Superior temporal gyrus (tissue), 1 donor: ENCODE measurements around the gene PNPLA6.
A peak's percentile ranks its signal among the peaks of the same experiment; 100 is the strongest.

ENCODE experiments used
- DNase-seq: peaks from one replicate; pipeline ENCODE4 v3.0.0-alpha.2; 2016; ENCODE audit errors: extremely low spot score

Gene PNPLA6

DNA sequence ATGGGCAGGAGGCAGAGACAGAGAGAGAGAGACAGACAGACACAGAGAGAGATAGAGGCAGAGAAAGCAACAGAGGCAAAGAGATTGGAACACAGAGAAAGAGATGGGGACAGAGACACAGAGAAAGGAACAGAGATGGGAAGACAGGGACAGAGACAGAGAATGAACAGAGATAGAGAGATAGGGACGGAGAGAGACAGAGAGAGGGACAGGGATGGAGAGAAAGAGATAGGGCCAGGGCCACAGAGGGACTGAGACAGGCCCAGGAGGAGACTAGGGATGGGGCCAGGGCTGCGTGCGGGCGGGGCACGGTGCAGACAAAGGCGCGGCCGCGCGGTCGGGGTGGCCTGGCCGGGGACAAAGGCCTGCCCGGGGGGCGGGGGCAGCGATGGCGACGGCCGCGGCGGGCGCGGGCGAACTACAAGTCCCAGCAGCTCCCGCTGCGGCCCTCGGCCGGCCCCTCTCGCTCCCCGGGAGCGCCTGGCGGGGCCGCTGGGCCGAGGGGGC lies 19.8 kb upstream of the PNPLA6 start, which contains the start of gene ZNF358:
TSS of gene ZNF358 (plus strand) at position 459 of the 507 bp plus-strand sequence. CDS start 3,140 bp downstream, outside the sequence.
- DNase-seq: peak; percentile 77

GRCh38 chr19:7516333-7516732 lies 19.2 kb upstream of the PNPLA6 start:
- DNase-seq: no peak

- no peak for DNase-seq
Observed at GRCh38 chr19:7516878-7517277, 18.6 kb upstream of the PNPLA6 start.

GRCh38 chr19:7519361-7520130 lies 16.0 kb upstream of the PNPLA6 start:
- no peak for DNase-seq

- DNase-seq: no peak
Observed at GRCh38 chr19:7520131-7521051, 15.1 kb upstream of the PNPLA6 start.

- no peak for DNase-seq
Observed at GRCh38 chr19:7521551-7522071, 13.9 kb upstream of the PNPLA6 start.

DNA sequence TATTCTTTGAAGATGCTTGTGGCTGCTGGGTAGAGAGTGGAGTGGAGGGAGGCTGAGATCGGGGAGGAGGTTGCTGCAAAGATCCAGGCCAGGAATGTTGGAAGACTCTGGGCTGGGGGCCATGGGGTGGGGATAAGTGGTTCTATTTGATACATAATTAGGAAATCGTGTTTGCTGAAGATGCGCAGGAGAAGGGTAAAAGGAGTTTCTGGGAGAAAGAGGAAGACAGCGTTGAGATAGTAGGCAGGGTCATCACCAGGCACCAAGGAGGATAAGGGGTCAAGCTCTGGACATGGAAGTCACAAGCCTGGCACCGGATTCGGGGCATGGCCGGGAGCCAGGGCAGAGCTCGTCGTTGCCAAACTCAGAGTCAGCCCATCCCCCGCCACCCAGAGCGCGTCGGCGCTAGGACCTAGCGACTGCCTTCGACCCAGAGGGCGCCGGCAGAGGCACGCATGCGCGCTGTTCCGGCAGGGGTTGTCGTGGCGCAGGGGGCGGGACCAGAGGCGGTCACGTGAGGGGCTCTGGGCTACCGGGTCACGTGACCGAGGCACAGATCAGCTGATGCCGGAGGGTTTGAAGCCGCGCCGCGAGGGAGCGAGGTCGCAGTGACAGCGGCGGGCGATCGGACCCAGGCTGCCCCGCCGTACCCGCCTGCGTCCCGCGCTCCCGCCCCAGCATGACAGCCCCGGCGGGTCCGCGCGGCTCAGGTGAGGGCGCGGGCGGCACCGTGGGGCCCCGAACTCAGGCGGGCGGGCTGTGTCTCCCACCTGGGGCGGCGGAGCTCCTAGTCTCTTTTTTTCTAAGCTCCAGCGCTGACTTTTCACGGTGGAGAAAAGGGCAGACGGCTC lies 13.2 kb upstream of the PNPLA6 start, which contains the start of gene MCOLN1:
TSS of gene MCOLN1 (plus strand) at position 553 of the 851 bp plus-strand sequence. CDS start at position 680, 127 bp downstream.
- DNase-seq: peak; percentile 99

DNA sequence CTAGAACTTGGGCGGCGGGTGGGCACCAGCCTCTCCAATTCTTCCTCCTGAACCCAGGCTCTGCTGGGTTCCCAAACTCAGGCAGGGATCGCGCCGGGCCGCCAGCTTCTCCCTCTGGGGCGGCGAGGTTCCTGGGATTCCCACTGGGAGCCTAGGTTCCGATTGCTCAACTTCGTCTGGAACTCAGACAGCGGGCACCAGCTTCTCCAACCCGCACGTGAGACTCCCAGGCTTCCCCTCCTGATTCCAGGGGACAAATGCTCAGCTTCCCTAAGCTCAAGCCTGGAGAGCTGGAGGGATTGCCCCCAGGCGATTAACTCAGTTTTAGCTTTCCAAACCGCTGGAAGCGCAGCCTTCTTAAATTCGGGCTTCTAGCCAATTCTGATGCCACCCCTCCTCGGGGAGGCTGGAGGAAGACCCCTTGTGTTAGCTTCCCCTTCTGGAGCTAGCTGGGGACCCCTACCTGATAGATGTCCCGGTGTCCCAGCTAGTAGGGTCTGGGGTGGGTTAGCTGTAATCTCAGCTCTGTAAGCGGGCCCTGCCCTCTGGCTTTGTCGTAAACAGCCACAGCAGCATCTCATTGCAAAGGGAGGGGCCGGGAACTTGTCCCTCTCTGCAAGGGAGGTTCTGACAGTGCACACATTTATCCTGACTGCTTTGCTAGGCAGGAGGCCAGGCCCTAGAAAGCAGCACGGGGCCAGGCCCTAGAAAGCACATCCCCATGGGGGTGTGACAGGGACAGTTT lies 12.4 kb upstream of the PNPLA6 start:
- no peak for DNase-seq

DNA sequence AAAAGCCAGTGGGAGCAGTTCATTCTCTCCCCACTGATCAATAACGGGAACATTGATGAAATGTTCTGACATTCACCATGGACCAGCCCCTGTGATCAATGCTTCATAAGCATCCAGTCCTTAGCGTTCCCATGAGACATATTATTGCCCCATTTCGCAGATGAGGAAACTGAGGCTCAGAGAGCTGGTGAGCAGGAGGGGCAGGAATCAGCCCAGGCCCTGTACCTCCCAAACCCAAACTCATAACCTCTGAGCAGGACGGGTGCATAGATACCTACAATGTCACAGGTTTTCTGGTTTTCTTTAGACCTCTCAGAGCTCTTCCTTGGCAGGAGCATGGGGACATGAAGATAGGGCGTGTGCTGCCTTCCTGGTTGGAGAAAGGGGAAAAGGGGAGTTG lies 11.0 kb upstream of the PNPLA6 start:
- no peak for DNase-seq

GRCh38 chr19:7524992-7525739 lies 10.4 kb upstream of the PNPLA6 start:
- DNase-seq: no peak

- DNase-seq: no peak
Observed at GRCh38 chr19:7526059-7526929, 9.2 kb upstream of the PNPLA6 start.

GRCh38 chr19:7527516-7528191 lies 7.9 kb upstream of the PNPLA6 start:
- DNase-seq: no peak

- DNase-seq: no peak
Observed at GRCh38 chr19:7528192-7528519, 7.4 kb upstream of the PNPLA6 start.

DNA sequence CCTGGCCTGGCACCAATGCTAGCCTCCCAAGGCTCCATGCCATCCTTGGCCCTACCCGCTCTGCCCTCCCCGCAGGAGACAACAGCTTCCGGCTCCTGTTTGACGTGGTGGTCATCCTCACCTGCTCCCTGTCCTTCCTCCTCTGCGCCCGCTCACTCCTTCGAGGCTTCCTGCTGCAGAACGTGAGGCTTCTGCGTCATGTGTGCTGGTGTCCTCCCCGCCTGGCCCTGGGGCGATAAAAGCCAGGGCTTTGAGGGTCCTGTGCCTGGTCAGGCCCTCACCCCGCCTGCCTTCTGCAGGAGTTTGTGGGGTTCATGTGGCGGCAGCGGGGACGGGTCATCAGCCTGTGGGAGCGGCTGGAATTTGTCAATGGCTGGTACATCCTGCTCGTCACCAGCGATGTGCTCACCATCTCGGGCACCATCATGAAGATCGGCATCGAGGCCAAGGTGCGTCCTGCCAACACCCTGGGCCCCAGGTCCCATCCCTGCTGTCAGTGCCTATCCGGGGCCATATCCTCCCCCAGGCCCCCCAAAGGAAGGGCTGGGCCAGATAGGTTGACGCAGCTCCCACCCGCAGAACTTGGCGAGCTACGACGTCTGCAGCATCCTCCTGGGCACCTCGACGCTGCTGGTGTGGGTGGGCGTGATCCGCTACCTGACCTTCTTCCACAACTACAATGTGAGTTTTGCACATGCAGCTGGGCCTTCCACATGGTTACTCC lies 6.8 kb upstream of the PNPLA6 start:
- DNase-seq: no peak

- DNase-seq: no peak
Observed at GRCh38 chr19:7529246-7529600, 6.3 kb upstream of the PNPLA6 start.

DNA sequence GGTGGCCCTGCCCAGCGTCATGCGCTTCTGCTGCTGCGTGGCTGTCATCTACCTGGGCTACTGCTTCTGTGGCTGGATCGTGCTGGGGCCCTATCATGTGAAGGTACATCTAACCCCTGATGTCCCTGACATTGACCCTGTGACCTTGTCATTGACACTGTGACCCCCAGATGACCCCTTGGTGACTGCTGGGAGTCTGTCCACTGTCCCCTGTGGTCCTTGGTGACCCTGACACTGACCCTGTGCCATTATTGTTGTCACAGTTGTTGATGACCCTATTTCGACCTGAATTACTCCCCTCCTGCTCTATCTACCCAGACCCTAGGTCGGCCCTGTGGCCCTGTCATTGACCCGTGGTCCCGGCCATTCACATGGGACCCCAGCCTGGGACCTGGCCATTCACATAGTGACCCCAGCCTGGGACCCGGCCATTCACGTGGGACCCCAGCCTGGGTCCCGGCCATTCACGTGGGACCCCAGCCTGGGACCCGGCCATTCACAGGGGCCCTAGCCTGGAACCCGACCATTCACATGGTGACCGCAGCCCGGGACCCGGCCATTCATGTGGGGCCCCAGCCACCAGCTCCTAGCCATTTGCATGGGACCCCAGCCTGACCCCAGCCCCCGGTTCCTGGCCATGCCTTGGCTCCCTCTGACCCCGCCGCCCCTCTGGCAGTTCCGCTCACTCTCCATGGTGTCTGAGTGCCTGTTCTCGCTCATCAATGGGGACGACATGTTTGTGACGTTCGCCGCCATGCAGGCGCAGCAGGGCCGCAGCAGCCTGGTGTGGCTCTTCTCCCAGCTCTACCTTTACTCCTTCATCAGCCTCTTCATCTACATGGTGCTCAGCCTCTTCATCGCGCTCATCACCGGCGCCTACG lies 5.7 kb upstream of the PNPLA6 start:
- DNase-seq: no peak
